Activated CD4-positive, alpha-beta memory T cell treated with anti-CD3 and anti-CD28 coated beads, Interleukin-2, amount 10 ng/mL, durations not matched to agents 7 days and 5 days (primary cell): ENCODE data around the gene NDST1. TPM values are rescaled to one million over a fixed set of nuclear protein-coding genes. Genes with fewer than 3 reads are reported as not detected.
A peak's percentile ranks its signal among the peaks of the same experiment; 100 is the strongest.

ENCODE experiments used
- CTCF ChIA-PET: fragments of 350-600 bp; sonication (Branson Sonifier 250); formaldehyde crosslinking; loops from one replicate; lab custom pipeline; 2021; ENCODE audit warnings: antibody characterized with exemption, inconsistent platforms; lab: Charles Lee
- POLR2A ChIA-PET: fragments of 350-600 bp; sonication (Branson Sonifier 250); formaldehyde crosslinking; loops from one replicate; lab custom pipeline; 2021; ENCODE audit warnings: antibody characterized with exemption; lab: Charles Lee
- DNase-seq: peaks from one replicate; pipeline ENCODE4 v3.0.0-alpha.2; 2020
- H3K27ac Mint-ChIP-seq: one replicate; pipeline ENCODE4 v1.8.0; 2021; ENCODE audit warnings: mild to moderate bottlenecking, mixed read lengths
- H3K27me3 Mint-ChIP-seq: one replicate; pipeline ENCODE4 v1.8.0; 2021; ENCODE audit warnings: mixed read lengths
- H3K36me3 Mint-ChIP-seq: one replicate; pipeline ENCODE4 v1.8.0; 2021; ENCODE audit warnings: low read depth, mixed read lengths
- H3K4me1 Mint-ChIP-seq: one replicate; pipeline ENCODE4 v1.8.0; 2021; ENCODE audit warnings: mixed read lengths
- H3K4me3 Mint-ChIP-seq: one replicate; pipeline ENCODE4 v1.8.0; 2021; ENCODE audit warnings: mild to moderate bottlenecking, mixed read lengths
- H3K9me3 Mint-ChIP-seq: one replicate; pipeline ENCODE4 v1.8.0; 2021; ENCODE audit warnings: mixed read lengths
- total RNA-seq, 2 experiments: library from RNA; stranded (reverse); gene quantifications; one replicate each; pipeline ENCODE4 v1.2.3, GENCODE V29; 2021

Gene NDST1
- total RNA-seq, 2 experiments from 2014 or later: 0.13 to 0.18 TPM

DNA sequence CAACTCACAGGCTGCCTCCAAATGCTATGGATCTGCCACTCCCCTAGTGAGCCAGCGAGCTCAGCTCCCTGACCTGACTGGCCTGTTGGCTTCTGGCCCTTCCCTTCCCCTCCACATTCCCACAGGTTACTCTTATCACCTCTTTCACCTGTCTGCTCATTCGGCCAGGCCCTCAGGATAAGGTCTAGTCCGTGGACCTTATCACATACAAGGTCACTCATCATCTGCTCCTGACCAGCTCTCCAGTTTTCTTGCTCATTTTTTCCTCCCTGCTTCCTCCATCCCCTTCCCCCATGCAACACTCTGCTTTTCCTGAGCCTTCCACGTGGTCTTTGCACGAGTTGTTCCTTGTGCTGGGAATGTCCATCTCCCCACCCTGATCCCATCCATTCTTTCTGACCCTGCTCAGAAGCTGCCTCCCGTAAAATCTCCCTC lies 25.9 kb upstream of the NDST1 start:
- no peak overlapping the region for H3K27ac Mint-ChIP-seq
- peaks cover 16% of the 10 kb centered on the region for H3K27me3 Mint-ChIP-seq
- CTCF ChIA-PET: no interaction called here
- no peaks in the 10 kb centered on the region for H3K36me3 Mint-ChIP-seq
- DNase-seq: no peak
- POLR2A ChIA-PET: interaction anchor here (1.1 kb wide), 1 partner anchor 19 kb away, joined by 3 read pairs; no protein-coding TSS in a partner anchor
- H3K4me3 Mint-ChIP-seq: no peak overlapping the region
- no peaks in the 10 kb centered on the region for H3K9me3 Mint-ChIP-seq
- H3K4me1 Mint-ChIP-seq: peaks cover 4% of the 10 kb centered on the region

DNA sequence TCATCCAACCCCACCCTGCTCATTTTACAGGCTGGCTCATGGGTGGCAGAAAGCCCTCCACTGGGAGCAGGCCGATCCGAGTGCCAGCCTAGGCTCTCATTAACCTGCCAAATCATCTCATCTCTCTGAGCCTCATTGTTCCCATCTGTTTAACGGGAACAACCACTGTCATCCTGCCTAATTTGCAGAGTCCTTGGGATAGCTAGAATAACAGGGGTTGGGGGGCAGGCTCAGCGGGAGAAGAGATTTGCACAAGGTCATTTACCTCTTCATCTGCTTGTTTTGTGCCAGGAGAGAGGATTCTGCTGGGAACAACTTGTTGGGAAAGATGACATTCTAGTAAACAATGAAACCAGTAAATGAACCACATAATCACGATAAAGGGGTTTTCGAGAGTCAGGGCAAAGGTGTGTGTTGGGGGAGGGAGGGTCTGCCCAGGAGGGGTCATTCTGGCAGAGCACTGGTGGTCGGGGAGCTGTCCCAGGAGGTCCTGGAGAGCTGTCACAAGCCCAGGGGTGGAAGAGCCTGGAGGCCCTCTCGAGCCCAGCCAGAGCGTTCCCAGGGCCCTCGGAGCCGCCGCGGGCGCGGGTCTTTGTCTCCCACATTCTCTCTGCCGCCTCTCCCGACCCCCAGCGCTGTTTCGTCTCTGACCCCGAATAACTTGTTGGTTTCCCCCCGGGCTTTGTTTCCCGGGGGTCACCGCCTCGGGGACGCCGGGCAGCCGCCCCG lies 22.8 kb upstream of the NDST1 start:
- DNase-seq: no peak
- POLR2A ChIA-PET: interaction anchor here (1.2 kb wide), 1 partner anchor 35 kb away, joined by 4 read pairs; no protein-coding TSS in a partner anchor
- CTCF ChIA-PET: no interaction called here
- no peak overlapping the region for H3K27ac Mint-ChIP-seq
- no peaks in the 10 kb centered on the region for H3K9me3 Mint-ChIP-seq
- H3K36me3 Mint-ChIP-seq: no peaks in the 10 kb centered on the region
- peak overlapping the region; percentile 52 for H3K4me3 Mint-ChIP-seq
- peaks cover 8% of the 10 kb centered on the region for H3K4me1 Mint-ChIP-seq
- peaks cover 24% of the 10 kb centered on the region for H3K27me3 Mint-ChIP-seq

DNA sequence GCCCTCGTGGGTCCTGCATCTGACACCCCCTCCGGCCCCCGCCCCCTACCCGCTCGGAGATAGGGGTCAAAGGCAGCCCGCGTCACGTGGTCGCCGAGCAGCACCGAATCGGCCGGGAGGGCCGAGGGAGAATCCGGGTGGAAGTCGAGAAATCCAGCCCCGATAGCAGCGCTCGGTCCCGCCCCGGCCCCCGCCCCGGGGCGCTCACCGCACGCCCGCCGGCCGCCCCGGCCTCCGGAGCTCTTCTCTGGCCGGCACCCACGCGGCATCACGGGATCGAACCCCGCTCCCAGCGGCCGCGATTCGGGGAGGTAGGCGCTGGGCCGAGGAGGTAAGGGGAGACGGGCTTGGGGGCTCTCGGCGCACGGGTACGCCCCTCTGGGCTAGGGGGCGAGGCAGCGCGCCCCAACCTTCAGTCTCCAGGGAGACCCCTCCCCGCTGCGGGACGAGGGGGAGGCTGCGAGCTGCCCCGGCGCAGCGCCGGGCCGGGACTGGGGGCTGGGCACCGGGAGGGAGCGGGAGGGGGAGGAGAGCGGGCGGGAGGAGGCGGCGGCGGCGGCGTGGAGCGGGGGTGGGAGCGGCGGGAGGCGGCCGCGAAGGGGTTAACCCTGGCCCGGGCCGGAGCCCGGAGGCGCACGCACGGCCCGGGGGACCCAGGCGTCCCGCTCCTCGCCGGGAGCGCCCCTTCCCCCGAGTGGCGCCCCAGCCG lies 22.1 kb upstream of the NDST1 start:
- H3K4me1 Mint-ChIP-seq: peaks cover 8% of the 10 kb centered on the region
- ChIA-PET POLR2A (no interaction called here), CTCF (no interaction called here)
- no peak overlapping the region for H3K4me3 Mint-ChIP-seq
- H3K9me3 Mint-ChIP-seq: no peaks in the 10 kb centered on the region
- peaks cover 24% of the 10 kb centered on the region for H3K27me3 Mint-ChIP-seq
- no peak overlapping the region for H3K27ac Mint-ChIP-seq
- peak; percentile 18 for DNase-seq
- no peaks in the 10 kb centered on the region for H3K36me3 Mint-ChIP-seq

DNA sequence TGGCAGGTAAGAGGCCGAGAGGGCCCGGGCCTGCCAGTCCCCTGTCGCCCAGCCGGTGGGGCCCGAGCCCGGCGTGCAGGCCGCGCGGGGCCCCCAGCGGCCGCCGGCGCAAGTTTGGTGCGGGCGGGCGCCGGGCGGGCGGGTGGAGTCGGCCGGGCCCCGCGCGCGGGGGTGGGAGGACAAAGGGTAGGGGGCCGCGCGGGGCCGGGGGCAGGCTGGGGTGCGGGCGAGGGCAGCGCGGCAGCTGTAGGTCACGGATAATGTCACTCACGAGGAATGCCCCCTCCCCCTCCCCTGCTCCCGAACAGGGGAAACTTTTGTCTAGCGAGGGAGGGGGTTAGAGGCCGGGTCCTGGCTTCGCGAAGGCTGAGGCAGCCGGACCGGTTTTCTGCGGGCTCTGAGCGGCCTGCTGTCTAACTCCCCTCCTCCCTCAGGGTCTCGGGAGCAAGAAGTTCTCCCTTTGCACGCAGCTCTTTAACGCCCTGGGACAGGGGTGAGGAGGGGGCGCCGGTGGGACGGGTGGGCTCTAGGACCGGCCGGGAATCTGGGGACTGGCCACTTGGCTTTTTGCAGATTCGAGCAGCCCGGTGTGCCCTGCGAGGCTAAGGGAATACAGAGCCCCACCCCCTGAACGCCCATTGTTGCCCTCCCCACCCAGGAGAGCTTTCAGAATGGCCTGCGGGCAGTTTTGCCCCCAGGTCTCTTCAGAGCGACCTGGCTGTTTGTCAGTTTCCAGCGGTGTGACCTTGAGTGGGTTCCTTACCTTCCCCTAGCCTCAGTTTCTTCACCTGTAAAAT lies 21.3 kb upstream of the NDST1 start:
- ChIA-PET CTCF (interaction anchor here (0.7 kb wide), 1 partner anchor 168 kb away, joined by 5 read pairs; no protein-coding TSS in a partner anchor), POLR2A (interaction anchor here (0.6 kb wide), 2 partner anchors 36 to 175 kb away, joined by 3 read pairs; partner anchors contain the start of gene MYOZ3)
- no peaks in the 10 kb centered on the region for H3K9me3 Mint-ChIP-seq
- no peaks in the 10 kb centered on the region for H3K36me3 Mint-ChIP-seq
- peaks cover 24% of the 10 kb centered on the region for H3K27me3 Mint-ChIP-seq
- H3K27ac Mint-ChIP-seq: no peak overlapping the region
- peak overlapping the region; percentile 33 for H3K4me3 Mint-ChIP-seq
- H3K4me1 Mint-ChIP-seq: peaks cover 8% of the 10 kb centered on the region
- peak; percentile 17 for DNase-seq

DNA sequence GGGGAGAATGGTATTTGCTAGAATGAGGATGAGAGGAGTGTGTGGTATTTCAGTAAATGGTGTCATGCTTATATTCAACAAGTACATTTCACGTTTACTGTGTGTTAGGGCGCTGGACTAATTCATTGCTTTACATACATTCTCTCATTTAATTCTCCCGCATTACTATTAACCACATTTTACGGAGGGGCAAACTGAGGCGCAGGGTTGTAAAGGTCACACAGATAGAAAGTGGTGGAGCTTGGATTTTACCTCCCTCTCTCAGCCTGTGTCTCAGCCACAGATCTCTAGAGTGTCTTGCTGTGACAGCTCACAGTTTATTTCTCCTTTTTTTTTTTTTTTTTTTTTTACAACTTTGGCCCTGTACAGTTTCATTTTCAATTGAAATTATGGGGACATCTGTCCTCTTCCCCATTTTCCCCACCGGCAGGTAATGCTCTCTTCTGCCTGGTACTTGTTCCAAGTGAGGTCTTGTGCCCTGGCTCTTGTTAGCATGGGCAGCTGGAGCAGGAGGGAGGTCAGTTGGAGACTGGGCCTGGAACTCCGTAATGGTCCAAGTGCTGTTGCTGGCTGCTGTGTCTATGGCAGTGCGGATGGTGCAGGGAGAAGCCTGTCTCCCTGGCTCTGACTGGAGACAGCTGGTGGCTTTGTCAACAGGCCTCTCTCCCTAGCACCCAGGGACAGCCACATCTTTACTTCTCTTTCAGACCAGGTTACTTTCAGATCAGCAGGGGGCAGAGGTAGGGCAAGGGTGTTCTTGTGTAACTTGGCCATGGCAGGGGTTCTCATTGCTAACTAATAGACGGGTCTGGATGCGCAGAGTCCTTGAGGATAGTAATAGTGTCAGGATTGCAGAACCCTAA lies 20.5 kb upstream of the NDST1 start:
- Mint-ChIP-seq H3K27me3 (peaks cover 22% of the 10 kb centered on the region), H3K36me3 (no peaks in the 10 kb centered on the region), H3K9me3 (no peaks in the 10 kb centered on the region), H3K4me3 (peak overlapping the region; percentile 33), H3K27ac (no peak overlapping the region), H3K4me1 (peaks cover 8% of the 10 kb centered on the region)
- CTCF ChIA-PET: interaction anchor here (0.7 kb wide), 2 partner anchors 52 to 167 kb away, joined by 4 to 5 read pairs; no protein-coding TSS in a partner anchor
- no peak for DNase-seq
- POLR2A ChIA-PET: interaction anchor here (0.6 kb wide), 1 partner anchor 37 kb away, joined by 3 read pairs; no protein-coding TSS in a partner anchor

DNA sequence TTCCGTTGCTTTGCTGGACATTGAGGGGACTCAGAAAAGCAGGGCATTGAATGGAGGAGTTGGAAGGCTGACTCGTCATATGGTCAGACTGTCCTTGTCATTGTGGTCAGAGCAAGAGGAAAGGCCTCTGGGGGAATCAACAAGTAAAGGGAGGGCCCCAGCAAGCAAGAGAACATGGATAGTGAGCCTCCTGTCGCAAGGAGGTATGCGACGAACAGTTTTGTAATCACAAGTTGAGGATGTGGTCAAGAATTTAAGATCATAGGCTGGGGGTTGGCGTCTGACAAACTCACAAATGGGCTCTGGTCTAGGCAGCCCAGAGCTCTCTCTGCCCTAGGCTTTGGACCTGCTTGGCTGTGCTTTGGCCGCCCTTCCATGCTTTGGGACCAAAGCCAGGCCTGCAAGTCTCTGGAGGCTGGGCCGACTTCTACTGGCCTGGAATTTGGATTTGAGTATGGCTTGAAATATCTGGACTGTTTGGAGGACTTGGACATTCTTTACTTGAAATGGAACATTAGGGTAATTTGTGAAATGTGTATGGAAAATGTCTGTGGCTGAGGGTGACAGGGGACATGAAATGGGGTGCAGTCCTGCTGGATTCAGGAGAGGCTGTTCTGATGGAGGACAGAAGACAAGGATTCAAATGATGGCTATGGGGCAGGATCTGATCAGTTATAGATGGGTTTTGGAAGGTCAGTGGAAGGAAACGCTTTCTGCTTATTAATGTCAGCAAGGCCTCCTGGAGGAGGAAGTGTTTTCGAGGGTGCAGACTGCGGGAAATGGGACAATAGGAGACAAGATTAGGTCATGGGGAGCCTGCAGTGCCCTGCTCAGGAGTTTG lies 19.2 kb upstream of the NDST1 start:
- H3K4me3 Mint-ChIP-seq: no peak overlapping the region
- H3K9me3 Mint-ChIP-seq: no peaks in the 10 kb centered on the region
- no peak for DNase-seq
- no peak overlapping the region for H3K27ac Mint-ChIP-seq
- peaks cover 19% of the 10 kb centered on the region for H3K27me3 Mint-ChIP-seq
- H3K36me3 Mint-ChIP-seq: no peaks in the 10 kb centered on the region
- CTCF ChIA-PET: interaction anchor here (1.2 kb wide), 1 partner anchor 30 kb away, joined by 3 read pairs; no protein-coding TSS in a partner anchor
- POLR2A ChIA-PET: interaction anchor here (1.6 kb wide), 1 partner anchor 39 kb away, joined by 3 read pairs; the partner anchor contains the start of gene RPS14
- H3K4me1 Mint-ChIP-seq: peaks cover 8% of the 10 kb centered on the region

DNA sequence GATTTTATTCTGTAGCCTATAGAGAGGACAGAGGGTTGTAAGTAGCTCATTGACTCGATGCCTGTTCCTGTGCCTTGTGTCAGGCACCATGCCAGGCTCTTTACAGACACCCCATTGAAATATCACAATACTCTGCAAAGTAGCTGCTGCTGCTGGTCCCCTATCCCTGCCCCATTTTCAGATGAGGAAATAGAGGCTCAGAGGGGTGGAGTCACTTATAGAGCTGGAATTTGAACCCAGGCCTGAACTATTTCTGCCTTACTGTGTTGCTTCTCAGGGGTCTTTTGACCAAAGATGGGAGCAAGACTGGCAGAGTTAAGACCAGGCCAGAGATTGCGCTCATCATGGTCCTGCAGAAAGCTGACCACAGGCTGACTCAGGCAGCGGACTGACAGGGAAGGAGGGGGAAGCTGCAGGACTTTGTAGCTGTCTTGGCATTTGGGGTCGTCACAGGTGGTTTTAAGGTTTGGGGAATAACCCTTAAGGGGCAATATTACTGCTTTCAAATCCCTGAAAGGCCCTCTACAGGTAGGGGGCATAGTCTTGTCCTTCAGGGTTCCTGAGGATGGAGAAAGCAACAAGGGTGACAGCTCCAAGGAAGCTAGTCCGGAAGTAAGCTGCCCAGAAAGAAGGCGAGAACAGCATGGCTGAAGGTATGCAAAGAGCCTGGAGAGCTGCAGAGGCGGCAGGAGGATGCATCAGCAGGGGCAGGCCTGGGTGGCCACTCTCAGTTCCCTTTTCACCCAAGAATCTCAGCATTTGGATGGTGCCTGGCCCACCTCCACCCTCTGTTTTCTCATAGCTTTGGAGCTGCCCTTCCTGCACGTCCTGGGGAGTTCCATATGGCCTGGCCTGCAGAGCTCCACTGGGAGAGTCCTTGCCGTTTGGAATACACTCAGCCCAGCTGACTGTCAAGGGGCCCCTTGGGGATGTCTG lies 18.3 kb upstream of the NDST1 start:
- H3K36me3 Mint-ChIP-seq: no peaks in the 10 kb centered on the region
- peaks cover 18% of the 10 kb centered on the region for H3K27me3 Mint-ChIP-seq
- CTCF ChIA-PET: interaction anchor here (1.2 kb wide), 1 partner anchor 31 kb away, joined by 3 read pairs; no protein-coding TSS in a partner anchor
- H3K9me3 Mint-ChIP-seq: no peaks in the 10 kb centered on the region
- POLR2A ChIA-PET: interaction anchor here (1.6 kb wide), 1 partner anchor 40 kb away, joined by 3 read pairs; the partner anchor contains the start of gene RPS14
- no peak overlapping the region for H3K4me3 Mint-ChIP-seq
- H3K4me1 Mint-ChIP-seq: peaks cover 8% of the 10 kb centered on the region
- DNase-seq: no peak
- no peak overlapping the region for H3K27ac Mint-ChIP-seq

DNA sequence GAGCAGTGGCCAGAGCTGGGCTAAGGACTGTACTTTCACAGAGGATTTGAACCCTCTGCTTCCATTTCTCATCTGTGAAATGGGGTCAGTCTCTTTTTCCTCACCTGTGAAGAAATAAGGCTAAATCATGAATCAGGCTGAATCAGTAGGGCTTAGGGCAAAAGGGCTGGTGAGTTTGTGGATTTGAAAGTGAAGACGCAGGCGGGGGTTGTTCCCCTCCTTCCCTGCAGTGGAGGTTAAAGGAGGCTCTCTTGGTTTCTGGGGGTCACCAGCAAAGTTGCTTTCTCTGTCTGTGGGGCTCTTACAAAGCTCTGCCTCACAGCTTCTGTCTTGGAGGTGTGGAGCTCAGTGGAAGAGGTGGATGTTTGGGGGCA lies 17.6 kb upstream of the NDST1 start:
- no peaks in the 10 kb centered on the region for H3K36me3 Mint-ChIP-seq
- ChIA-PET POLR2A (interaction anchor here (1.6 kb wide), 1 partner anchor 40 kb away, joined by 3 read pairs; the partner anchor contains the start of gene RPS14), CTCF (interaction anchor here (1.2 kb wide), 1 partner anchor 41 kb away, joined by 3 read pairs; no protein-coding TSS in a partner anchor)
- peaks cover 12% of the 10 kb centered on the region for H3K27me3 Mint-ChIP-seq
- H3K9me3 Mint-ChIP-seq: no peaks in the 10 kb centered on the region
- DNase-seq: no peak
- peaks cover 6% of the 10 kb centered on the region for H3K4me1 Mint-ChIP-seq
- H3K27ac Mint-ChIP-seq: no peak overlapping the region
- H3K4me3 Mint-ChIP-seq: no peak overlapping the region

DNA sequence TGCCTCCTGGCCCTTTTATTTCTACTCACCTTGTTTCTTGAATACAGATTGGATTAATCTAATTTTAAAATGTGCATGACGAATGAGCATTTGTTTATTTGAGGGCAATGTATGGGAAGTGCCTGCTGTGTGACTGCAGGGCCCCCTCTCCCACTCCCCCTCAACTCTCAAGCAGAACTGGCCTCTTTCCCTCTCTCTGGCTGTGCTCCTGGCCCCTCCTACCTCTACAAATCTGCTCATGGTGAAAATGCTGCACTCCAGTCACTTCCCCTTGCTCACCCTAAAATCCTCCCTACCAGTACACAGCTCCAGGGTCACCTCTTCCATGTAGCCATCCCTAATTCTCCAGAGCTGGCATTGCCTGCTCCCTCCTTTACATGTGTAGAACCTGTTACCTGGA lies 17.2 kb upstream of the NDST1 start:
- H3K4me1 Mint-ChIP-seq: peaks cover 6% of the 10 kb centered on the region
- H3K4me3 Mint-ChIP-seq: no peak overlapping the region
- POLR2A ChIA-PET: no interaction called here
- no peak for DNase-seq
- CTCF ChIA-PET: interaction anchor here (1.2 kb wide), 1 partner anchor 42 kb away, joined by 3 read pairs; no protein-coding TSS in a partner anchor
- H3K9me3 Mint-ChIP-seq: no peaks in the 10 kb centered on the region
- no peak overlapping the region for H3K27ac Mint-ChIP-seq
- H3K36me3 Mint-ChIP-seq: no peaks in the 10 kb centered on the region
- H3K27me3 Mint-ChIP-seq: peaks cover 12% of the 10 kb centered on the region

DNA sequence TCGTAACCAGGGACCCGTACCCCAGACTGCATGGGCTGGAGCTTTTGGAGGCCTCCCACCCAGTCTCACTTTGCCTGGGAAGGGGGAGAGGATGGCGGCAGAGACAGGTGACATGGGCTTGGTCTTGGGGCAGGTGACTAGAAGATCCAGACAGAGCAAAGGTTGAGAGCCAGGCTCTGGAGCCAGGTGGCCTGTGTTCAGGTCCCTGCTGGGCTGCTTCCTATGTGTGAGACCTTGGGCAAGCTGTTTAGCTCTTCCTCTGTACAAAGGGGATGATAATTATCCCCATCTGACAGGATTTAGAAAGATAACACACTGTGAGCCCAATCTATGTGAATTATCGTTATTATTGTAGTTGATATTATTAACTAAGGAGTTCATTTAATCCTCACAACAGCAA lies 16.1 kb upstream of the NDST1 start:
- Mint-ChIP-seq H3K4me1 (peaks cover 6% of the 10 kb centered on the region), H3K27ac (no peak overlapping the region), H3K4me3 (no peak overlapping the region), H3K36me3 (no peaks in the 10 kb centered on the region), H3K27me3 (peaks cover 12% of the 10 kb centered on the region), H3K9me3 (no peaks in the 10 kb centered on the region)
- CTCF ChIA-PET: no interaction called here
- POLR2A ChIA-PET: no interaction called here
- DNase-seq: no peak
